ENCODE measurements around the gene GUCD1.

GRCh38 chr22:24501301-24502005, 53.5 kb downstream of the GUCD1 start:
- no peak for TF ChIP-seq CTCF (conservative IDR thresholded peaks at IDR 0.05; ENCODE audit: low read depth, low read length)
- TF ChIP-seq EZH2 (IDR thresholded peaks at IDR 0.05; ENCODE audit: low read length, unreplicated experiment): no peak
- no peak for TF ChIP-seq EZH2phosphoT487 (IDR thresholded peaks at IDR 0.05; ENCODE audit: borderline replicate concordance, low read length)

Measured in PC-3 (cell line).